HG03196 (cell line): ENCODE data around the gene MAPKAPK2.
"Not testable (repeated sequence)": the region's sequence is repeated elsewhere in the genome, so short reads cannot be mapped to it uniquely, and the experiment has no call there.

Source experiments
- ATAC-seq: cut with Tn5 transposase; IDR thresholded peaks from one replicate; pipeline ENCODE4 v1.9.1; 2021; ENCODE audit not compliant: unreplicated experiment

MAPKAPK2 gene

GRCh38 chr1:206684478-206685333 is at the start of gene MAPKAPK2:
TSS of gene MAPKAPK2 (plus strand) at chr1:206684905. CDS start at chr1:206685230, 325 bp downstream.
- no peak for ATAC-seq

- ATAC-seq = peak; percentile 92
These were observed 49.4 kb upstream of the MAPKAPK2 start, which contains the start of gene DYRK3 for GRCh38 chr1:206635080-206635977. TSS of gene DYRK3 (plus strand) at chr1:206635536. CDS start at chr1:206635704, 168 bp downstream.

GRCh38 chr1:206635978-206636345 is 48.7 kb upstream of the MAPKAPK2 start:
- ATAC-seq = no peak

GRCh38 chr1:206636671-206637070 is 48.0 kb upstream of the MAPKAPK2 start:
- no peak for ATAC-seq

GRCh38 chr1:206637605-206638004 is 47.1 kb upstream of the MAPKAPK2 start:
- no peak for ATAC-seq

GRCh38 chr1:206642074-206642473 is 42.6 kb upstream of the MAPKAPK2 start:
- not testable (repeated sequence) for ATAC-seq

- ATAC-seq = no peak
These were observed 41.5 kb upstream of the MAPKAPK2 start for GRCh38 chr1:206643118-206643698.

GRCh38 chr1:206646504-206646903 is 38.2 kb upstream of the MAPKAPK2 start:
- no peak for ATAC-seq

GRCh38 chr1:206647224-206647623 is 37.5 kb upstream of the MAPKAPK2 start:
- no peak for ATAC-seq

GRCh38 chr1:206649261-206649921 is 35.3 kb upstream of the MAPKAPK2 start:
- ATAC-seq = no peak

GRCh38 chr1:206651014-206651413 is 33.7 kb upstream of the MAPKAPK2 start:
- ATAC-seq = no peak

GRCh38 chr1:206651958-206652890 is 32.5 kb upstream of the MAPKAPK2 start:
- ATAC-seq = no peak

- no peak for ATAC-seq
These were observed 30.8 kb upstream of the MAPKAPK2 start for GRCh38 chr1:206653715-206654459.

- no peak for ATAC-seq
These were observed 29.9 kb upstream of the MAPKAPK2 start for GRCh38 chr1:206654828-206655227.

GRCh38 chr1:206655471-206655882 is 29.2 kb upstream of the MAPKAPK2 start:
- ATAC-seq = no peak

- no peak for ATAC-seq
These were observed 27.8 kb upstream of the MAPKAPK2 start for GRCh38 chr1:206656936-206657335.

GRCh38 chr1:206657751-206658150 is 27.0 kb upstream of the MAPKAPK2 start:
- ATAC-seq = no peak

GRCh38 chr1:206658264-206658980 is 26.3 kb upstream of the MAPKAPK2 start:
- ATAC-seq = no peak

- ATAC-seq = no peak
These were observed 25.8 kb upstream of the MAPKAPK2 start for GRCh38 chr1:206658981-206659273.
